GM18499 (cell line): ENCODE results near the gene STK16.
"Not testable (repeated sequence)": the region's sequence is repeated elsewhere in the genome, so short reads cannot be mapped to it uniquely, and the experiment has no call there.

Source experiments
- ATAC-seq: cut with Tn5 transposase; IDR thresholded peaks from one replicate; pipeline ENCODE4 v1.9.1; 2021; ENCODE audit warnings: moderate number of reproducible peaks; ENCODE audit not compliant: insufficient read depth, unreplicated experiment

STK16 gene

DNA sequence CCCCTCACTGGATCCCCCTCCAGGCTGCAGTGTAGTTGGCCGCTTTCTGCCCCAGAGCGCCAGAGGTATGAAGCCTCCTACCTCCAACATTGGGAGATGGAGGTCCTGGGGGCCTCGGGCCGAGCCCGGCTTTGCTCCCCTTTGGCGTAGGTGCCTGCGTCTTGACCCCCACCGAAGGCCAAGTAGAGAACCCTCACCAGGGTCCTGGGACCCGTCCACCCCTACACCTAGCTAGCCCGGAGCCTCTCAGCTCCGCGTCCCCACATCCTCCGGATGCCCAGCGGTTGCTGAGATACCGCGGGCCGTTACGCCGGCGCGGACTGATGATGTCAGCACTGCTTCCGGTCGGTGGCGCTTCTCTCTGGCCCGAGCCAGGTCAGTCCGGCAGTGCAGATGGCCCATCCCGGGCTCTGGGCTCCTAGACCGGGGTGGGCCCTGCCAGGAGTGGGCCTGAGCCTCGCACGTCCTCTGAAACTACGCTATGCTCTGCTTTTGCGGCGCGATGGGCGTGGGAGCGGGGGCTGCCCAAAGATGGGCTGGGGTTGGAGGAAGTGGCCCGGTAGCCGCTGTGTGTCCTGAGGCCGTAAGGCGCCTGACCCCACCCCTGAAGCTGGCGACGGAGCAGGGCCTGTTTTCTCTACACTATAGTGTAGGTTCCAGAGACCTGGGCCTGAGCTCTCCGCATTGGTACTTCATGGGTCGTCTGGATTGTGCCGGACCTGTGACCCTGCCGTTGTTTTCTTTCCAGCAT, at the start of gene STK16, which contains the start of gene GLB1L:
Gene STK16 (plus strand): TSS at position 332 of the 751 bp plus-strand sequence. CDS start 521 bp downstream, outside the sequence.
Gene GLB1L (minus strand): TSS at position 297 of the 751 bp plus-strand sequence. CDS start 1,871 bp downstream, outside the sequence.
- ATAC-seq = peak; percentile 51

GRCh38 chr2:219197388-219197787, 47.9 kb upstream of the STK16 start:
- no peak for ATAC-seq

- ATAC-seq = no peak
Observed at GRCh38 chr2:219198974-219199373, 46.3 kb upstream of the STK16 start.

DNA sequence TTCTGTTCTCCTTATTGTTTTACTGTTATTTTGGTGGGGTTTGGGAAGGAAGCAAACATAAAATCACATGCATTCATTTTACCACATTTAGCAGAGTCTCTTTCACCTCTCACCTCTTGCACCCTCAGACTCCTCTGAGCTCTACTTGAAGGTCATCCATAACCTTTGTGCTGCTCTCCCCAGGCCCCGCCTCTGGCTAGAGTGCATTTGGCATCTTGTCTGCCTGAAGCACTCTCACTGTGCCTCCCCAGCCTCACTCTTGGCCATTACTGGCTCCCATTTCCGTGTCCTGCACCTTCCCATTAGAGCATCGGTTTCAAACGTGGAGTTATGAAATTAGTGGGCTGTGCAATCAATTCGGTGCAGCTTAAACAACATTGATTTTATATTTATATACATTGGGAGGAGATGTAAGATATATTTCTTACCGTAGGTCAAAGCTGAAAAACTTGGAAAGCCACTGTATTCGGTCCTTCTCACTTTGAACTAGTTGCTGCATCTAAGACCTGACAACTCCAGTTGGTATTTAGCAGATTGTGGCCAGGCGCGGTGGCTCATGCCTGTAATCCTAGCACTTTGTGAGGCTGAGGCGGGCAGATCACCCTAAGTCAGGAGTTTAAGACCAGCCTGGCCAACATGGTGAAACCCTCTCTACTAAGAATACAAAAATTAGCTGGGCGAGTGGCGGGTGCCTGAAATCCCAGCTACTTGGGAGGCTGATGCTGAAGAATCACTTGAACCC, 45.6 kb upstream of the STK16 start:
- no peak for ATAC-seq

GRCh38 chr2:219200502-219201326, 44.6 kb upstream of the STK16 start:
- not testable (repeated sequence) for ATAC-seq

DNA sequence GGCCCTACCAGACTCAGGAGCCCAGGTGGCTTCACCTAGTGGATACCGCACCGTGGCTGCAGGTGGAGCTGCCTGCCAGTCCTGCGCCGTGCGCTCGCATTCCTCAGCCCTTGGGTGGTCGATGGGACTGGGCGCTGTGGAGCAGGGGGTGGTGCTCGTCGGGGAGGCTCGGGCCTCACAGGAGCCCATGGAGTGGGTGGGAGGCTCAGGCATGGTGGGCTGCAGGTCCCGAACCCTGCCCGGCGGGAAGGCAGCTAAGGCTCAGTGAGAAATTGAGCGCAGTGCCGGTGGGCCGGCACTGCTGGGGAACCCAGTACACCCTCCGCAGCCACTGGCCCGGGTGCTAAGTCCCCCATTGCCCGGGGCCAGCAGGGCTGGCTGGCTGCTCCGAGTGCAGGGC, 43.9 kb upstream of the STK16 start:
- not testable (repeated sequence) for ATAC-seq

- no peak for ATAC-seq
Observed at GRCh38 chr2:219204425-219205164, 40.7 kb upstream of the STK16 start.

- no peak for ATAC-seq
Observed at GRCh38 chr2:219205165-219205538, 40.1 kb upstream of the STK16 start.

DNA sequence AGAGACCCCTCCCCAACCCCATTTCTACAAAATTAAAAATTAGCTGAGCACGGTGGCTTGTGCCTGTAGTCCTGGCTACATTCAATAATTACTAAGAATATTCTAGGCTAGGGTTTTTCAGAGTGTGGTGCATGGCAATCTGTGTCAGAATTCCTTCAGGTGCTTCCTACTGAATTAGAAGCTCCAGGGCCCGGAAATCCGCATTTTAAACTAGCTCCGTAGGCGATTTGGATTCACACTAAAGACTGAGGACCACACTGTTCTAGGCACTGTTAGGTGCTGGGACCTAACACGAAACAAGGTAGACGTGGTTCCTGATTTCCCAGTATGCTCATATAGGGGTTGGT, 39.3 kb upstream of the STK16 start:
- no peak for ATAC-seq

- ATAC-seq = peak; percentile 80
Observed at GRCh38 chr2:219206328-219207133, 38.7 kb upstream of the STK16 start, which contains the start of gene ZFAND2B. ZFAND2B (plus strand) TSS chr2:219206782; CDS start chr2:219206988, 206 bp downstream.

DNA sequence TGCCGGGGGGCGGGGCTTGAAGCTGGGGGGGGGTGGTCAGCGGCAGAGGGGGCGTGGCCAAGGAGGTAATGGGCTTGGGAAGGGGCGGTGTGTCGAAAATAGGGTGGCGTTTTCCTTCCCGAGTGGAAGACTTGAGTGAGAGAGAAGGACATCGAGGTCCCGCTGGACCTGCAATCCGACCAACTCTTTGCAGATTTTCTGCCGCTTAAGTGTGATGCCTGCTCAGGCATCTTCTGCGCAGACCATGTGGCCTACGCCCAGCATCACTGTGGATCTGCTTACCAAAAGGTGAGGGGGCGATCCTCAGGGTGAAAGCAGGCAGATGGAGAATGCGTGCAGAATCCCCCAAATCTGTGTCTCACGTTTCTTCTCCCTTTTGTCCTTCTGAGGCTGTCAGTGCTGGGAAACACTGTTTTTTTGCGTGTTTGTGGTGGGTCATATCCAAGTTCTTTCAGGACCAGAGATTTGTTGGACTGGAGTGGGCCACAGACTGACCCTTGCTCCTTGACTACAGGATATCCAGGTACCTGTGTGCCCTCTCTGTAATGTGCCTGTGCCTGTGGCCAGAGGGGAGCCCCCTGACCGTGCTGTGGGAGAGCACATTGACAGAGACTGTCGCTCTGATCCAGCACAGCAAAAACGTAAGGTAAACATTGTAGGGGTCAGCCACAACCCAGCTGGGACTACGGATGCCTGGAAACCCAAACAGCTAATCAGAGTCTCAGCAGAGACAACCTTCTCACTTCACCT, 38.0 kb upstream of the STK16 start:
- ATAC-seq = no peak

GRCh38 chr2:219207884-219208740, 37.2 kb upstream of the STK16 start:
- no peak for ATAC-seq

- no peak for ATAC-seq
Observed at GRCh38 chr2:219209236-219210195, 35.8 kb upstream of the STK16 start.

DNA sequence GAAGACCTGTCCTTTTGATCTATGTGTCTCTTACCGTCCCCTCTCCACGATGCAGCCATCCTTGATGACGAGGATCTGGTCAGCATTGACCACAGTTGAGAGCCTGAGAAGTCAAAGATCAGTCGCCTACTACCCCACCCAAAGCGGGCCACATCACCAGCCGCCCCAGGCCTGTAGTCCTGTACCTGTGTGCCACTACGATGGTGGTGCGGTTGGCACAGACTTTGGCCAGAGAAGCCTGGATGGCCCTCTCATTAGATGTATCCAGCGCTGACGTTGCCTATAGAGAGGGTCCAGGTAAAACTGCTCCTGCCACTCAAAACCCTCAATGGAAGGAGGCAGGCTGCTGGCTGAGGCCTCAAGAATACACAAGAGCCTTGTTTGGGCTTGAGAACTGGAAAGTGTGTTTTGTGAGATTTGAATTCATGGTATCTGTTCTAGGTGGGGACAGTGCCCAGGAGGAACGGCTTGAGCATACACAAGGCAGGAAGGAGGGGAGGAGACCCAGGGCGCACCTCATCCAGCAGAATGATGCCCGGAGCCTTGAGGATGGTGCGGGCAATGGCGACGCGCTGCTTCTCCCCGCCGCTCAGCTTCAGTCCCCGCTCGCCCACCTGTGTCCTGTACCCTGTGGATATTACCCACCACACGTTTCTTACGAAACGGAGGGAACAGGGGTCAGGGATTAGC, 34.9 kb upstream of the STK16 start:
- ATAC-seq = no peak

DNA sequence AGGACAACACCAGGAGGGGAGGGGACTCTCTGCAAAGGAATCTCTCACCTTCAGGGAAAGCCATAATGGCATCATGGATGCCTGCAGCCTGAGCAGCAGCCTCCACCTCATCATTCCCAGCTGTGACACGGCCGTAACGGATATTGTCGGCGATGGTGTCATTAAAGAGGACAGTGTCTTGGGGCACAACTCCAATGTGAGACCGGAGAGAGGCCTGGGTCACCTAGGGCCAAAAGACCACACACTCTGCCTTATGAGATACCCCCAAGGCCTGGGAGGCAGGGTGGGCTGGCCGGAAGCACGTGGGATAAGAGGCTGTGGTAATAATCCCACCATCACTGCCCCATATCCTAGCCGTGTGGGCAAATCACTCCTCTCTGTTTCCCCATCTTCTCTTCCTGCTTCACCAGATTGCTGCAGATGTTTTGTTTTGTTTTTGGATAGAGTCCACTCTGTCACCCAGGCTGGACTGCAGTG, 34.4 kb upstream of the STK16 start:
- no peak for ATAC-seq

DNA sequence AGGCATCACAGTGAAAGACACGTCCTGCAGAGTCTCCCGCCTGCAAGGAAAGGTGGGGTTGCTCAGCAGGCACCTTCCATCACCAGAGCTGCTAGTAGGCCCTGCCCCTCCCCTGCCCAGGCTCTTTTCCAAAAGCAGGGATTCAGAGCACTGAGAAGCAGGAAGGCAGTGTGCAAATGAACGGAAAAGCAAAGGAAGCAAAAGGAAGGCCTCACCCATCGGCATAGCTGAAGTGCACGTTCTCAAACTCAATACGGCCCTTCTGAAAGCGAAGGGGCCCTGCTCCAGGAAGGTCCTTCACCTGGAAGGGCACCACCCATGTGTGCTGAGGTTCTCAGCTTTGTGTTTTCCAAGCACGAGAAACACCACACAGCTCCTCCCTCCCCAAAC, 32.3 kb upstream of the STK16 start:
- no peak for ATAC-seq
